Omental fat pad (tissue), 4 donors: Measurements from ENCODE around the gene SORCS2. TPM values are rescaled to one million over a fixed set of nuclear protein-coding genes. Genes with fewer than 3 reads are reported as not detected.

Source experiments
- ATAC-seq: fragments of 150-250 bp; one replicate; pipeline ENCODE4 v1.9.1; 2016; ENCODE audit warnings: mild to moderate bottlenecking, moderate library complexity; ENCODE audit not compliant: low FRiP score
- DNase-seq: peaks from one replicate; pipeline ENCODE4 v3.0.0-alpha.2; 2019; ENCODE audit warnings: low spot score
- CTCF ChIP-seq, 3 donors: fragments of 450-650 bp; IDR thresholded peaks; one replicate each; pipeline ENCODE4 v1.5.1; 2016 to 2017; ENCODE audit warnings: antibody characterized with exemption in 3 of 3, mild to moderate bottlenecking in 3 of 3, moderate library complexity in 2 of 3
- total RNA-seq, 4 donors: library from RNA; depleted of rRNA; stranded (reverse); fragments of >200 nt; gene quantifications; one replicate each; pipeline ENCODE4 v1.1.0, GENCODE V29; 2016

SORCS2 gene
- total RNA-seq, 4 donors from 2014 or later, result 0.63 to 4.6 (median 1.2) TPM

GRCh38 chr4:7546809-7547367 lies 354.6 kb downstream of the SORCS2 start:
- ATAC-seq (no peak), DNase-seq (no peak)
- no peak for TF ChIP-seq CTCF (IDR thresholded peaks at IDR 0.05)

- no peak for ATAC-seq
- TF ChIP-seq CTCF (IDR thresholded peaks at IDR 0.05), result no peak
- DNase-seq, result no peak
Observed at GRCh38 chr4:7547368-7548040, 355.2 kb downstream of the SORCS2 start.

- ATAC-seq (no peak), DNase-seq (no peak)
- no peak for TF ChIP-seq CTCF (IDR thresholded peaks at IDR 0.05)
Observed at GRCh38 chr4:7549866-7550265, 357.5 kb downstream of the SORCS2 start.

GRCh38 chr4:7552466-7552865 lies 360.1 kb downstream of the SORCS2 start:
- TF ChIP-seq CTCF (IDR thresholded peaks at IDR 0.05), result no peak
- ATAC-seq, result no peak
- no peak for DNase-seq

- DNase-seq (no peak), ATAC-seq (no peak)
- TF ChIP-seq CTCF (IDR thresholded peaks at IDR 0.05), result no peak
Observed at GRCh38 chr4:7553280-7553679, 360.9 kb downstream of the SORCS2 start.

- ATAC-seq, result no peak
- no peak for TF ChIP-seq CTCF (IDR thresholded peaks at IDR 0.05)
- no peak for DNase-seq
Observed at GRCh38 chr4:7554905-7555304, 362.6 kb downstream of the SORCS2 start.

- no peak for ATAC-seq
- no peak for DNase-seq
- TF ChIP-seq CTCF (IDR thresholded peaks at IDR 0.05), result no peak
Observed at GRCh38 chr4:7556558-7556957, 364.2 kb downstream of the SORCS2 start.
